HEK293T (cell line): ENCODE data around the gene CREB3L4.

Experiments
- BHLHE40 ChIP-seq: fragments of 450-650 bp; IDR thresholded peaks from 2 replicates; pipeline ENCODE4 v1.6.1; 2016; ENCODE audit warnings: mild to moderate bottlenecking, moderate library complexity, borderline replicate concordance
- ELF4 ChIP-seq: fragments of 450-650 bp; IDR thresholded peaks from 2 replicates; pipeline ENCODE4 v1.6.1; 2017; ENCODE audit warnings: antibody characterized with exemption
- FOXA1 ChIP-seq: fragments of 450-650 bp; IDR thresholded peaks from 2 replicates; pipeline ENCODE4 v1.6.1; 2016; ENCODE audit warnings: mild to moderate bottlenecking
- FOXK2 ChIP-seq: fragments of 450-650 bp; IDR thresholded peaks from 2 replicates; pipeline ENCODE4 v1.6.1; 2016; ENCODE audit warnings: mild to moderate bottlenecking
- FOXM1 ChIP-seq: fragments of 450-650 bp; IDR thresholded peaks from 2 replicates; pipeline ENCODE4 v1.6.1; 2017; ENCODE audit warnings: mild to moderate bottlenecking, borderline replicate concordance
- HDGF ChIP-seq: fragments of 450-650 bp; IDR thresholded peaks from 2 replicates; pipeline ENCODE4 v1.6.1; 2017; ENCODE audit warnings: antibody characterized with exemption, borderline replicate concordance
- LEF1 ChIP-seq: fragments of 450-650 bp; IDR thresholded peaks from 2 replicates; pipeline ENCODE4 v1.6.1; 2017; ENCODE audit warnings: mild to moderate bottlenecking, borderline replicate concordance
- NFRKB ChIP-seq: fragments of 450-650 bp; IDR thresholded peaks from 2 replicates; pipeline ENCODE4 v1.6.1; 2016; ENCODE audit warnings: mild to moderate bottlenecking, moderate library complexity
- PKNOX1 ChIP-seq: fragments of 450-650 bp; IDR thresholded peaks from 2 replicates; pipeline ENCODE4 v1.6.1; 2016
- SP1 ChIP-seq: fragments of 450-650 bp; IDR thresholded peaks from 2 replicates; pipeline ENCODE4 v1.6.1; 2017
- SUZ12 ChIP-seq: fragments of 450-650 bp; IDR thresholded peaks from 2 replicates; pipeline ENCODE4 v1.6.1; 2016; ENCODE audit warnings: mild to moderate bottlenecking
- TARDBP ChIP-seq: fragments of 450-650 bp; IDR thresholded peaks from 2 replicates; pipeline ENCODE4 v1.6.1; 2016
- ZNF384 ChIP-seq: fragments of 450-650 bp; IDR thresholded peaks from 2 replicates; pipeline ENCODE4 v1.6.1; 2016

DNA sequence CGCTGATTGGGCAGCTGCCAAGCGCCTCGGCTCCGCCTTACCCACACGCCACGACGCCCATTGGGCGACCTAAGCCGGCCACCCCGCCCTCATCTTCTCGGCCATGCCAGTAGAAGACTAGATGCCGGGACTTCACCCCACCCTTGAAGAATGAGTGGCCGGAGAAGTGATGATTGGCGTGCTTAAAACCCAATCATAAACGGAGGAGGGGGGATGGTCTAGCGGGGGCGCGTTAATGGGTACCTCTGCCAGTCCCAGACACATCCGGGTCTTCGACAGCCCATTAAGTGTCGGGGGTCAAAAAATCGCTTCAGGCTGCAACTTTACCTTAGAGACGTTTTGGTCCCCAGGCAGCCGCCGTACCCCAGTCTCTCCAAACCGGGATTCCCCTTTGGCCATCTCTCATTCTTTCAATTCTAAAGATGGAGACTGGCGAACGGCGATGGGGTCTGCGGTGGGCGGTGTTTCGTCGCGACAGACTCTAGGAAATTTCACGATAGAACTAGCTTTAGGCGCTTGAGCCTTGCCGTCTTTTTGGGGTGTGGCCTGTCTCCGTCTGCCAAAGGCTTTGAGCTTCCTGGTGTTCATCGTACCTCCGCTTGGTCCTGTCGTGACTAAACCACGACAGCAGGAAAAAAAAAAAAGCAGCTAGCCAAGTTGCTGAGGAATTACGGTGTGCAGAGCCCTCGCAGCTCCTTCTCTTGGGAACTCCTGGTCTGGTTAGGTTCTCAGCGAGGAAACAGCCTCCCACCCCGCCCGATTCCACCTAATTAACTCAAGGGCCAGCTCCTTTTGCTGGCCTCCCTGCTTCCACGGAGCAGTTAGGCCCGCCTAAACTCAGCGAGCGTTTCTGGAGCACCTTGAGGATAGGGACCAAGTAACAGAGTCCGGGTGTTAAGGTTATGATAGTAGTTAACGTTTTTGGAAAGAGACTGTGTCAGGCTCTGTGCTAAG is 44.5 kb upstream of the CREB3L4 start, which contains the start of gene GATAD2B:
- TF ChIP-seq TARDBP (no peak), FOXK2 (no peak), PKNOX1 (peak; percentile 100), SP1 (no peak), BHLHE40 (no peak), HDGF (no peak), ELF4 (no peak), LEF1 (no peak), FOXA1 (no peak), FOXM1 (no peak), SUZ12 (no peak), ZNF384 (peak; percentile 93), NFRKB (no peak)
